KMS-11 (cell line): ENCODE measurements around the gene PRKAR2B.

Experiments
- H2AFZ ChIP-seq: fragments of 200-600 bp; sonication (generic); 2 replicates; pipeline ENCODE4 v1.6.1; 2016; ENCODE audit warnings: antibody characterized with exemption, mixed run types, low read depth
- H3K27ac ChIP-seq: fragments of 200-600 bp; sonication (generic); 2 replicates; pipeline ENCODE4 v1.6.1; 2016; ENCODE audit warnings: mild to moderate bottlenecking, mixed run types
- H3K27me3 ChIP-seq: fragments of 200-600 bp; sonication (generic); 2 replicates; pipeline ENCODE4 v1.6.1; 2017; ENCODE audit warnings: mild to moderate bottlenecking, low read depth, mixed run types, moderate library complexity; ENCODE audit not compliant: insufficient read depth
- H3K36me3 ChIP-seq: fragments of 200-600 bp; sonication (generic); 2 replicates; pipeline ENCODE4 v1.6.1; 2017; ENCODE audit warnings: mild to moderate bottlenecking, mixed run types; ENCODE audit not compliant: insufficient read depth
- H3K4me1 ChIP-seq: fragments of 200-600 bp; sonication (generic); 2 replicates; pipeline ENCODE4 v1.6.1; 2016; ENCODE audit warnings: mild to moderate bottlenecking, low read depth, mixed run types; ENCODE audit not compliant: poor library complexity, severe bottlenecking
- H3K4me2 ChIP-seq: fragments of 200-600 bp; sonication (generic); 2 replicates; pipeline ENCODE4 v1.7.0; 2016; ENCODE audit warnings: mild to moderate bottlenecking, mixed run types
- H3K4me3 ChIP-seq: fragments of 200-600 bp; sonication (generic); IDR thresholded peaks from 2 replicates; pipeline ENCODE4 v1.6.1; 2017; ENCODE audit warnings: low read depth, low read length, mixed read lengths; ENCODE audit not compliant: insufficient read depth
- H3K79me2 ChIP-seq: fragments of 200-600 bp; sonication (generic); 2 replicates; pipeline ENCODE4 v1.6.1; 2016; ENCODE audit warnings: low read depth, mixed run types; ENCODE audit not compliant: insufficient read depth
- H3K9ac ChIP-seq: fragments of 200-600 bp; sonication (generic); 2 replicates; pipeline ENCODE4 v1.6.1; 2016; ENCODE audit warnings: mild to moderate bottlenecking, mixed run types
- H4K20me1 ChIP-seq: fragments of 200-600 bp; sonication (generic); 2 replicates; pipeline ENCODE4 v1.6.1; 2016; ENCODE audit warnings: mild to moderate bottlenecking, mixed run types; ENCODE audit not compliant: insufficient read depth
- TF ChIP-seq, protein P1 (sequence below): fragments of 200-600 bp; sonication (generic); conservative IDR thresholded peaks from 2 replicates; pipeline ENCODE4 v1.6.1; 2017; ENCODE audit warnings: low read depth, mild to moderate bottlenecking, antibody characterized with exemption, low read length, moderate library complexity, mixed read lengths

The PRKAR2B gene

DNA sequence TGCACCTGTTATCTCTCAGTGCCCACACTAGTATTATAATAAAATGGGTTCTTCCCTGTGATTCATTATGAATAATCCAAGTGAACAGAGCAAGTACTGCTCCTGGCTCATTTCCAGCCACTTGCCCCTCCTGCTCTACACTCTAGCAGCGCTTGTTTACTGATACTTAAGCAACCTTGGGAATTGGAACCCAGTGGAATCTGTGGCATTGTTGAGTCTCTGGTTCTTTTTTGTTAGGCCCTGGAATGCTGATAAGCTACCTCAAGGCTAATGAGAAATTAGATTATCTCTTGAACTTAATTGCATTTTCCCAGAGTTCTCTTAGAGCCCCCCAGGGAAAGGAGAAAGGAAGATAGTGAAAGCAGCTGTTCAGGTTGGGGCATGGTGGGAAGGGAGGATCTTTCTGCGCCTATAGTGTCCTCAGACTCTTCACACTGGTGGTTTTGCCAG is 34.0 kb downstream of the PRKAR2B start:
- Histone ChIP-seq H3K27me3 (no peaks in the 10 kb centered on the region), H3K36me3 (no peaks in the 10 kb centered on the region), H4K20me1 (no peaks in the 10 kb centered on the region), H3K4me2 (no peak overlapping the region), H3K9ac (no peak overlapping the region), H3K27ac (no peak overlapping the region), H2AFZ (no peak overlapping the region), H3K4me1 (peaks cover 19% of the 10 kb centered on the region), H3K79me2 (no peaks in the 10 kb centered on the region), H3K4me3 (no peak overlapping the region)
- TF ChIP-seq, protein P1, sequence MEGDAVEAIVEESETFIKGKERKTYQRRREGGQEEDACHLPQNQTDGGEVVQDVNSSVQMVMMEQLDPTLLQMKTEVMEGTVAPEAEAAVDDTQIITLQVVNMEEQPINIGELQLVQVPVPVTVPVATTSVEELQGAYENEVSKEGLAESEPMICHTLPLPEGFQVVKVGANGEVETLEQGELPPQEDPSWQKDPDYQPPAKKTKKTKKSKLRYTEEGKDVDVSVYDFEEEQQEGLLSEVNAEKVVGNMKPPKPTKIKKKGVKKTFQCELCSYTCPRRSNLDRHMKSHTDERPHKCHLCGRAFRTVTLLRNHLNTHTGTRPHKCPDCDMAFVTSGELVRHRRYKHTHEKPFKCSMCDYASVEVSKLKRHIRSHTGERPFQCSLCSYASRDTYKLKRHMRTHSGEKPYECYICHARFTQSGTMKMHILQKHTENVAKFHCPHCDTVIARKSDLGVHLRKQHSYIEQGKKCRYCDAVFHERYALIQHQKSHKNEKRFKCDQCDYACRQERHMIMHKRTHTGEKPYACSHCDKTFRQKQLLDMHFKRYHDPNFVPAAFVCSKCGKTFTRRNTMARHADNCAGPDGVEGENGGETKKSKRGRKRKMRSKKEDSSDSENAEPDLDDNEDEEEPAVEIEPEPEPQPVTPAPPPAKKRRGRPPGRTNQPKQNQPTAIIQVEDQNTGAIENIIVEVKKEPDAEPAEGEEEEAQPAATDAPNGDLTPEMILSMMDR = no peak

DNA sequence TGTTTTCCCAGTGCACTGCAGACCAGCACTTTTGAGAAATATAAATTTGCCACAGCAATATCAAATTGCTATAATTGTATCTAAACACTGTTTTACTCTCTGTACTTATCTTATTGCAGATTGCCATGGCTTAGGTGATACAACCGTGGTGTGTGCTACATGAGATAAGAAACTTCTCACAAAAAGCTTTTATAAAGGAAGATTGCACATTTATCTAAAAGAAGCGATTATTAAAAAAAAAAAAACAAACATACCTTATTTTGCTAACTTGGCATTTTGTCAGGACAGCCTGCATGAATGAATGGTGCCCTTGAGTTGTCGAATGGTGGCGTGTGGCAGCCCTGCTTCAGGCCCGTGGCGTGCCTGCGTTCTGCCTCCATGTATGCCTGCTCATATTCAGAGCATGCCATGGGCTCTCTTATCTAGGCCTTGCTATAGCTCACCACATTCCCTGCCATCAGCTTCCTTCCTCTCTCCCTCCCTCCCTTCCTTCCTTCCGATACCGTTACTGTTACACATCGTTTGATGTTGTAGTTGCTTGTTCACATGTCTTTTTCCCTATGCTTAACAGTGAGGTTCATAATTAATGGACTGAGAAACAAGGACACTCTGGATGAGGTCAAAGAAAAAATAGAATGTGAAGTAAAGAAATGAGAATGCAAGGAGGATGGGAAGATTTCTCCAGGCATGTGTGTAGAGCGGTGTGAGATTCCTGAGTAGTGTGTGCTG is 34.9 kb downstream of the PRKAR2B start:
- peaks cover 19% of the 10 kb centered on the region for H3K4me1 ChIP-seq
- no peak overlapping the region for H3K9ac ChIP-seq
- no peaks in the 10 kb centered on the region for H3K27me3 ChIP-seq
- no peaks in the 10 kb centered on the region for H3K79me2 ChIP-seq
- TF ChIP-seq, protein P1 = no peak
- H3K27ac ChIP-seq = no peak overlapping the region
- no peaks in the 10 kb centered on the region for H3K36me3 ChIP-seq
- no peaks in the 10 kb centered on the region for H4K20me1 ChIP-seq
- H3K4me2 ChIP-seq = no peak overlapping the region
- H2AFZ ChIP-seq = no peak overlapping the region
- no peak overlapping the region for H3K4me3 ChIP-seq

DNA sequence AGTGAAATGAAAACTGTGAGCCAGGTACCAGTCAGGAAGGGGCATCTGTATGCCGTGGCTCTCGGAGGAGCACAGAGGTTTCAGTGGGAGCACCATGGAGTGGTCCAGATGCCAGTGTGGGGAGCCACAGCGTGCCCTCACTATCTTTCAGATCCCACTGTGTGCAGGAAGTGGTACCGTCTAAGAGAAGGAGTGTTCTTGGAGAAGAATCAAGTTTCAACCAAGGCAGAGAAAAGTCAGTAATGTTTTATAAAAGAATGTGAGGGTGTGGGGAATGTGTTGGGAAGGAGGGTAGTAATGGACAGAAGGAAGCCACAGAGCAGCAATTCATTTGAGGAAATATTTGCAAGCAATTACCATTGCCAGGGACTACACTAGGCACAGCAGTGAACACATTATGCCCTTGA is 35.6 kb downstream of the PRKAR2B start:
- H3K27ac ChIP-seq = no peak overlapping the region

DNA sequence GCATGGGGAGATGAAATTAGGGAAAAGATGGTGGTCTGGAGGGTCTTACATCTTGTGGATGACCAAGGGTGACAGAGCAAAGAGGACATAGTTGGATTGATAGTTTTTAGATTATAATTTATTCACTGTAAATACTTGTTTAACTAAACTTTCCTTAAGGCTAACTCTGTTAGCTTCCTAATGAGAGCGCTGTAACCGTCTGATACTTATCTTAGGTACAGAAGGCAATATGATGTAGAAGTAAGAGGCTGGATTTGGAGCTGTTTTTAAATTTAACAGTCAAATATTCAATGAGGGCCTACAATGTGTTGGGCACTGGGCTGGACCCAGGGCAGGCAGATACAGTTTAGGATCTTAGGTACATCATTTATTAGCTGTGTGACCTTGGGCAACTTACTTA is 36.0 kb downstream of the PRKAR2B start:
- H3K79me2 ChIP-seq = no peaks in the 10 kb centered on the region
- H3K27ac ChIP-seq = no peak overlapping the region
- H4K20me1 ChIP-seq = no peaks in the 10 kb centered on the region
- H3K4me1 ChIP-seq = peaks cover 19% of the 10 kb centered on the region
- TF ChIP-seq, protein P1 = no peak
- H3K27me3 ChIP-seq = no peaks in the 10 kb centered on the region
- no peak overlapping the region for H3K9ac ChIP-seq
- H3K4me2 ChIP-seq = no peak overlapping the region
- H3K4me3 ChIP-seq = no peak overlapping the region
- H2AFZ ChIP-seq = no peak overlapping the region
- H3K36me3 ChIP-seq = no peaks in the 10 kb centered on the region

More for the DNA sequence above, 35.6 kb downstream of the PRKAR2B start:
- peaks cover 19% of the 10 kb centered on the region for H3K4me1 ChIP-seq
- TF ChIP-seq, protein P1 = no peak
- no peaks in the 10 kb centered on the region for H4K20me1 ChIP-seq
- H3K36me3 ChIP-seq = no peaks in the 10 kb centered on the region
- no peak overlapping the region for H3K9ac ChIP-seq
- no peak overlapping the region for H3K4me3 ChIP-seq
- H3K4me2 ChIP-seq = no peak overlapping the region
- H3K79me2 ChIP-seq = no peaks in the 10 kb centered on the region
- no peak overlapping the region for H2AFZ ChIP-seq
- no peaks in the 10 kb centered on the region for H3K27me3 ChIP-seq
